Measurements from ENCODE around the gene TMPRSS9.

- TF ChIP-seq CTCF (IDR thresholded peaks at IDR 0.05) (no peak), ZFX (IDR thresholded peaks at IDR 0.05; ENCODE audit: borderline replicate concordance) (no peak)
Observed at GRCh38 chr19:2365201-2365970, 5.3 kb downstream of the TMPRSS9 start.

Data from 22Rv1 (cell line).